Myocyte (in vitro differentiated cells): Measurements from ENCODE around the gene CREB1. TPM values are rescaled to one million over a fixed set of nuclear protein-coding genes. Genes with fewer than 3 reads are reported as not detected.
"Not testable (repeated sequence)": the region's sequence is repeated elsewhere in the genome, so short reads cannot be mapped to it uniquely, and the experiment has no call there.

Experiments used
- DNase-seq: peaks from one replicate; pipeline ENCODE4 v3.0.0-alpha.2; 2012; ENCODE audit warnings: low read depth
- polyA plus RNA-seq: library from polyadenylated mRNA; unstranded; fragments of >200 nt; gene quantifications from one replicate; pipeline ENCODE4 v1.2.1, GENCODE V29; 2012; ENCODE audit warnings: missing spikeins
- total RNA-seq: library from RNA; depleted of rRNA; stranded (reverse); fragments of >200 nt; gene quantifications from 2 replicates; pipeline ENCODE4 v1.2.3, GENCODE V29; 2014

The CREB1 gene
- 24.6 and 43.5 TPM in 2 replicates for total RNA-seq
- polyA plus RNA-seq = 17.7 TPM

DNA sequence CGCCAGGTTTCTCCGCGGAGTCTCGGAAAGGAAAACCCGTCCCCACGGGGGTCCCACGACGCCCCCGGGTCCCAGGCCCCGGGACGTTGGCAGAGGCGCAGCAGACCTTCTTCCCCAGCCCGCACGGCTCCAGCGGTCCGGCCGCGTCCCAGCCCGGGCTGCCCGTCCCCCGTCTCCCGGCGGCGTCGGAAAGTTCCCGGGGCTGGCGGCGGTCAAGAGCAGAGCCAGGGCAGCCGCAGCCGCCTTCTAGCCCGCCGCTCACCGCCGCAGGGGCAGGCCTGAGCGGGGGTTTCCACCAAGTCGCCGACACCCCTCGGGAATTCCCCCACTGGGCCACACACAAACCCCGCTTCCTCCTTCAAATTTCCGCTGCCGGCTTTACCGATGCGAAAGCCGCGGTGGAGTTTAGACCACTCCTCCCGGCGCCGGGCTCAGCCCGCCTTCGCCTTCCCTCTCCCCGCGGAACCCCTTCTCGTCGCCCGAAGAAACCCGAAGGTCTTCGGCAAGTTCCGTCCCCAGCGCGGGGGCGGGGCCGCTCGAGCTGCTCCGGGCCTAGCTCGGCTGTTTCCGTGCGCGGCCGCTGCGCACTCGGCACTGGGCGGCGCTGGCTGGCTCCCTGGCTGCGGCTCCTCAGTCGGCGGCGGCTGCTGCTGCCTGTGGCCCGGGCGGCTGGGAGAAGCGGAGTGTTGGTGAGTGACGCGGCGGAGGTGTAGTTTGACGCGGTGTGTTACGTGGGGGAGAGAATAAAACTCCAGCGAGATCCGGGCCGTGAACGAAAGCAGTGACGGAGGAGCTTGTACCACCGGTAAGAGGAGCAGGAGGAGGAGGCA, at the start of gene CREB1:
TSS of gene CREB1 (plus strand) at position 633 of the 830 bp plus-strand sequence. CDS start 25,674 bp downstream, outside the sequence.
- DNase-seq = peak; percentile 99

DNA sequence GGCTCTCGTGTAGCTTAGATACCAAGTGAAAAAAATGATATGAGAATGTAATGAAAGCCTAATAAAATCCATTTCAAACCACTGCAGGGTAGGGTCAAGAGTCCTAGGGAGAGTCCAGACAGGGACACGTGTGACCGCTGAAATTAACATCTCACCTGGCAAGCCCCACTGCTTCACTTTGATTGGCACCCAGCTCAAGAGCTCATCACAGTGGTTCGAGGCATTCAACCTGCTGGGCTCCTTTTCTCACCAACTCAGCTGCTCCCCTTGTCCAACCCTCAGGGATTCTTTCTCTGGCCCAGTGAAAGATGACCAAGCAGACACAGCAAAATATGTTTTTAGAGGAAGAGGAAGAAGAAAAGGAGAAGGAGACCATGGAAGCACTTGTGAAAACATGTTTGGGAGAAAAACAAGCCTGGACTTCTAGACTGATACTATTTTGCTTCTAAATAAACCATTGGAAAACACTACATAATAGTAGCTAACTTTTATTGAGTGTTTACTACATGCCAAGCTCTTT, 49.2 kb upstream of the CREB1 start:
- no peak for DNase-seq

DNA sequence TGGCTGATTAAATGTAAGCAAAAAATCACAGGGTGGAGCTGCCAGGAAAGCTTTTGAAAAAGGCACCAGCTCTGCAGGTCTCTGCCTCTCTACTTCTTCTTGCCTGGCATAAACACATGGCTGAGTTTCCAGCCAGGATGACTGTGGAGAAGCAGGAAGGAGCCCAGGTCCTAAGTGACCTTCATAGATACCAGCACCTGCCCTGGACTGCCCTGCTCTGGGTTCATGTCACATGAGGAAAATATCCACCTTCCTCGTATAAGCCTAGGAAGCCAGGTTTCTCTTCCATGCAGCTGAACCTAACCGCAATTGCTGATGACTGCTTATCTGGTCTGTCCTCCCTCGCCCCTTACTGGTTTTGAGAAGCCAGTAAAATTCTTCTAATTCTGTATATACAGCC, 47.8 kb upstream of the CREB1 start:
- no peak for DNase-seq

DNA sequence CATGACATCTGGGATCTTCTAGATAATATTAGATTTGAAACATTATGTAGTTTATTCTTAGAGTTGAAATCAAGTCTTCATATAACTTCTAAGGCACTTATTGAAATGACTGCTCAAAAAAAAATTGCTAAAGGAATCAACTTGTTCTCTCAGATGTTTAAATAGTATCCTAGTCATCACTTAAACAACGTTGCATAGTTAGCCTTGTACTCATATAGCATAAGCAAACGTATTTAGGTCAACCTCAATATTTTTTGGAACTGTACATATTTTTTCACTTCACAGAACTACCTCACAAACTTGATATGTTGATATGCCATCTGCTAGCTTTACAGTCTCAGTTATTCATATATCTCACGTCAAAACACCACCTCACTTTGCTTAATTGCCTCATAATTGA, 47.1 kb upstream of the CREB1 start:
- DNase-seq = no peak

DNA sequence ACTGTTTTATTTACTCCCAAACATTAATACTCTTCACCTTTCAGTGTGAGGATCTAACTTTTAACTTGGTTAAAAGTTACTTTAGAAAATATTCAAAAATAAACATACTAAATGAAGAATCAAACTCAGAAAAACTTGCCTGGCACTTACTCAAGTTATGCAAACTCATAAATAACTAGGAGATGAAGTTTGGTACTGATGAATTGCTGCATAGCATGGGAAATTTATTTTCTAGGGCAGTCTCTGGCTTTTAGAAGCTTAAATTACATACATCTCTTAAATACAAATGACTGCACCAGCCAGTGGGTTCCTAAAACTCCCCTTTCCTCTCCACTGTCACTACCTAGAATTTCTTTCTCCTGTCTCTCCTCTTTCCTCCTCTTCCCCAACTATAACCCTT, 46.7 kb upstream of the CREB1 start:
- DNase-seq = no peak

DNA sequence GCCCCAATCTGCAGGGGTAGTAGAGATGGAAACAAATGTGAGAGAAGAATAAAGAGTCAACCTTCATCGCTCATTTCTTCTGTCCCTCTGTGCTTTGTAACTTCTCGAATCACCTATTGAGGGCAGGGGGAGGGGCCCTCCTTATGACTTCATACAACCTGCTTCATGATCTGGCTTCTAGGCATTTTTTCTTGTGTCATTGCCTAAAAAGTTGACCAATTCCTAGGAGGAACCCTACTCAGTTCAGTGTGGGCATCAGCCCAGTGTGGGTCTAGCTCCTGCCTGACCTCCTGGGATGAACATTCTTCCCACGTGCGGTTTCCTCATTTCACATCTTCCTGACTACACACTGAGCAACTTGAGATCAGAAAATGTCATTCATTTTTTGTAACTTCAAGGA, 46.3 kb upstream of the CREB1 start:
- no peak for DNase-seq

DNA sequence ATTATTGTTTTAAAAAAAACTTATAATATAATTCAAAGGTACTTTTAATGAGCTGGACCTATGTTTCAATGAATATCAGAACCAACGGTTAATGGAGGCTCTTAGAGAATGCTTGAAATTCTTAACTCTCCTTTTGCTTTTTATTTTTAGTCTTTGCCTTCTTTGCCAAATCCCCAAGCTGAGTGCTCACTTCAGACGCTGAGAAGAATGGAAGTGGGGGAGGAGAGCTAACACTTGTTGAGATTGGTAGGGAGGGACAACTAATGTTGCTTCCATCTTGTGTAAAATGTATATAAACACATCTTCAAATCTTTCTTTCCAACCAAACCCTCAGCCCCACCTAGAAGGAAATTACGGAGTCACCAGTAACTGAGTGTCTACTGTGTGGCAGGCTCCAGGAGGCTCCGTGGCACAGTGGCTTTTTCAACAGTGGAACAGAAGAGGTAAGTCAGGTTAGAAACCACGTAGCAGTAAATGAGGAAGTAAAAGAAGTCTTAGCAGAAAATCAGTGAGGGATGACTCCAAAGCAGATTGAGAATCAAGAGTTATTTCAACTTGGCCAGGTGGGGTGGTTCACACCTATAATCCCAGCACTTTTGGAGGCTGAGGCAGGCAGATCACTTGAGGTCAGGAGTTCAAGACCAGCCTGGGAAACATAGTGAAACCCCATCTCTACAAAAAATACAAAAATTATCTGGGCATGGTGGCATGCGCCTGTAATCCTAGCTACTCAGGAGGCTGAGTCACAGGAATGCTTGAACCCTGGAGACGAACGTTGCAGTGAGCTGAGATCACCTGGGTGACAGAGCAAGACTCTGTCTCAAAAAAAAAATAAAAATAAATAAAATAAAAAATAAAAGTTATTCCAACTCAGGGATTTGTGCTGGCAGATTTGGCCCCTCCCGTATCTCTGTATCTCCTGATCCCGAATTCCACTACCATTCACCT, 45.0 kb upstream of the CREB1 start:
- DNase-seq = peak; percentile 34

DNA sequence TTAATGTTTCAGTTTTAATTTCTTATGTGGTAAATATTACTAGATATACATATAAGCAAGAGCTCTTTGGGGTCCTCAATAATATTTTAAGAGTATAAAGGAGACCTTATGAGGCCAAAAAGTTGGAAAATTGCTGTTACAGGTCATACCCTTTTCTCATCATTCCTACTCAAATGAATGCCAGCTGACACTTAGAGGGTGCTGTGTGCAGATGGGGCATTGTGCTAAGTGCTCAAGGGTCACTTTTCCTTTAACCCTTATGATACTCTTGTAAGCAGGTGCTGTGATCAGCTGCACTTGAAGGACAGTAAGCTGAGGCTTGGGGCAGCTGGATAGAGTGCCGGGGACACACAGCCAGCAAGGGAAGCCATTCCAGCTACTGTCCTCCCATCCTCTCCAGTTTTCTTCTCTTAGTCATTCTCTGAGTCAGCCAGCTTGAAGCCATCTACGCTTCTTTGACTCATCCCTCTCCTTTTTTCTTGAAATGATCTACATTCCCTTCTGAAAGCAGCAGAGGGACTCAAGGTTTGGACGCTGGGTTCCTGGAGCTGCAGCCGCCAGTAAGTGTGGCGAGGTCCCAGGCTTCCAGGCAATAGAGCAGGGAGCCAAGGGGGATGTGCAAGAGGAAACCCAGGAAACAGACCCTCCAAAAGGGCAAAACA, 42.0 kb upstream of the CREB1 start:
- DNase-seq = peak; percentile 61

DNA sequence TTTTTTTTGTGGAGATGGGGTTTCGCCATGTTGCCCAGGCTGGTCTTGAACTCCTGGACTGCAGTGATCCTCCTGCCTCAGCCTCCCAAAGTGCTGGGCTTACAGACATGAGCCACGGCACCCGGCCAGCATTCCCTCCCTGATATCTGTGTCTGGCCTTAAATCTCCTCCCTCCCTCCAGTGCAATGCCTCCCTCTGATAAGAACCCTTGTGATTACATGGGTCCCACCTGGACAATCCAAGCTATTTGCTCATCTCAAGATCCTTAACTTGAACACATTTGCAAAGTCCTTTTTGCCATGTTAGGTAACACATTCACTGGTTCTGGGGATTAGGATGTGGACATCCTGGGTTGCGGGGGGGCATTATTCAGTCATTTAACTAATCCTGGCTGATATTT, 40.5 kb upstream of the CREB1 start:
- DNase-seq = no peak

DNA sequence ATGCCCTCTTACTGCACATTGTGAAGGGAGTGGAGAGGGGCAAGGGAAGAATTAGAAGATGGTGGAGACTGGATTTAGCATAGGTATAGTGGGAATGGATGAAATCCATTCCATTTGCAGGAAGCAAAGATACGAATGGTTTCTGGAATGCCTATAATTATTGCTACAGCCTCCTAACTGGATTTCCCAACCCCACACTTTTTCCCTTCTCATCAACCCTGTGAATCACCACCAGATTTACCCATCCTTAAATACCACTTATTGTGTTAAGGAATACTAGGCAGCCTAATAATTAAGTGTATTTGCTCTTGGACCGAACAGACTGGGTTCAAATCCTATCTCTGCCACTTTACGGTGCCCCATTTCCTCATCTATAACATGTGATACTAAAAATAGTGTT, 39.3 kb upstream of the CREB1 start:
- DNase-seq = no peak

DNA sequence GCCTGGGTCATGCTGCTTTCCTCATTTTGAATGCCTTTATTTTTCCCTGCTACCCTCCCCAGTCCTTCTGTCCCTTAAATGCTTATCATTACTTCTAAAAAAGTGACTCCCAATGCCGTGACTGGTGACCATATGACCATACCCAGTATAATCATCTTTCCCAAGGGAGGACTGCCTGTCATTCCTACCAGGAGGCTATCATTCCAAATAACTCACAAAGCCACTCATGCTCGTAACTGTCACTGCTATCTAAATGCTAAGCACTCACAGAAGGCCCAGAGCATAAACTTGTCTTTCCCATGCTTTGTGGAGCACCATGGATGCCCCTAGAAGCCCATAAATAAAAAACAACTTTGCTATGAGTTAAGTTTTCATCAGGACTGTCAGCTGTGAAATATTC, 38.7 kb upstream of the CREB1 start:
- no peak for DNase-seq

DNA sequence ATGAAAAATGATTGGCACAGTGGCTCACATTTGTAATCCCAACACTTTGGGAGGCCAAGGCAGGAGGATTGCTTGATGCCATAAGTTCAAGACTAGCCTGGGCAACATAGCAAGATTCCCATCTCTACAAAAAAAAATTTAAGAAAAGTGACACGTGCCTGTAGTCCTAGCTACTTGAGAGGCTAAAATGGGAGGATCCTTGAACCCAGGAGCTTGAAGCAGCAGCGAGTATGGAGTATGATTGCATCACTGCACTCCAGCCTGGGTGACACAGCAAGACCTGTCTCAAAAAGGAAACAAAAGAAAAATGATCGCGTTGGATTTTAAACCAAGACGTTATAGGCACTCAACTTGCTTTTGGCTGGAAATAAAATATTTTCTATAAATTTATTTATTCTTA, 37.8 kb upstream of the CREB1 start:
- no peak for DNase-seq

DNA sequence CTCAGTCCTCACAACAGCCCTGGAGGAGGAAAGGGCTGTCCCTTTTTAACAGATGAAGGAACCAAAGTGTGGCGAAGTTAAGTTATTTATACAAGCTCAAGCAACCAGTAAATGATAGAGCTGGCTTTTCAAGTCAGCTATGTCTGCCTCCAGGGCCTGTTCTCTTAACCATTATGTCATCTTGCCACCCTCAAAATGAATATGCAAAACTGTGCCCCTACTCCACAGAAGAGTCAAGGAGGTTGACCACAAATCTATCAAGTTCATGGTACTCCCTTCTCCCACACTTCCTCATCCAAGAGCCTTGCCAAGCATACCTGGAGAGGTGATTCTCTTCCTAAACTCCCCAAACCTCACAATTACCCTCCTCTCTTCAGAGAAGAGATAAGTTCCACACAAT, 37.3 kb upstream of the CREB1 start:
- DNase-seq = no peak

DNA sequence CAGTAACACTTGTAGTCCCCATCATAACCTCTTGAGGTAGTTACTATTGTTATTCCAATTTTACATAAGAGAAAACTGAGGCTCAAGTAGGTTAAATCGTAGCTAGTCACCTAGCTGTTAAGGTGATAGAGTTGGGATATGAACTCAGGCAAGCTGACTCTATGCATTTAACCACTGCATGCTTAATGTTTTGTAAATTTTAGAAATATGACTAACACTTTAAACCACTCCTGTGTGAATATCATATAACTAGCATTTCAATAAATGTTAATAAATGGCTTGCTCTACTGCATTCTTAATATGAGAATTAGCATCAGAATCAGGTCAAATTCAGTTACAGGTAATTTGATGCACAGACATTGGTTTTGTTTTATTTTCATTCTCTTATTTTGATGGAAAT, 35.6 kb upstream of the CREB1 start:
- no peak for DNase-seq

DNA sequence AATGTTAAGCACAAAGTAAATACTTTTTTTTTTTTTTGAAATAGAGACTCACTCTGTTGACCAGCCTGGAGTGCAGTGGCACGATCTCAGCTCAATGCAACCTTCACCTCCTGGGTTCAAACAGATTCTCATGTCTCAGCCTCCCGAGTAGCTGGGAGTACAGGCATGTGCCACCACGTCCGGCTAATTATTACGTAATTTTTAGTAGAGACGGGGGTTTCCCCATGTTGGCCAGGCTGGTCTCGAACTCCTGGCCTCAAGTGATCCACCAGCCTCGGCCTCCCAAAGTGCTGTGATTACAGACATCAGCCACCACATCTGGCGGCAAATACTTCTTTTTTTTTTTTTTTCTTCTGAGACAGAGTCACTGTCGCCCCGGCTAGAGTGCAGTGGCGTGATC, 32.8 kb upstream of the CREB1 start:
- not testable (repeated sequence) for DNase-seq

DNA sequence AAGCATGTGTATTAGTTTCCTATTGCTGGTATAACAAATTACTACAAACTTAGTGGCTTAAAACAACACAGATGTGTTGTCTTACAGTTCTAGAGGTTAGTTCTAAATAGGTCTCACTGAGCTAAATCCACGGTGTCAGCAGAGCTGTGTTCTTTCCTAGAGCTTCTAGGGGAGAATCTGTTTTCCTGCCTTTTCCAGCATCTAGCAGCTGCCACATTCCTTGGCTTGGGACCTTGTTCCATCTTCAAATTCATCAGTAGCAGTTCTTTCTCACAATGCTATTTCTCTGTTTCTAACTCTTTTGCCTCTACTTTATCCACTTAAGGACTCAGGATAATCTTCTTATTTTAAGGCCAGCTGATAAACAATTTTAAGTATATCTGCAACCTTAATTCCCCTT, 32.2 kb upstream of the CREB1 start:
- DNase-seq = peak; percentile 46

DNA sequence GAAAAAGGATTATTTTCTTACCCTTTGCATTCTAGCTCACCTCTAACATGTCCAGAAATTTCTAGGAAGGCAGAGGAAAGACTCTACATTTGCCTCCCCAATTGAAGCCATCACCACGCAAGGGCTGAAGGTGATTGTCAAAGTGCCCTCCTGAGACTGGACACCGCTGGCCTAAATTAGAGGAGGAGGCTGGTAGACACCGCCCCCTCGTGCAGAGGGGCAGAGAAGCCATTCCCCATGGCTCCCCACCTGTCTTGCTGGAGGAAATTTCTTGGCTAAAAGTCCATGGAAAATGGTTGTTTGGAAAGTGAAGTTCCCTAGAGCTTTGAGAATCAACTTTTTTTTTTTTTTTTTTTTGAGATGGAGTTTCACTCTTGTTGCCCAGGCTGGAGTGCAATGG, 31.3 kb upstream of the CREB1 start:
- DNase-seq = no peak

DNA sequence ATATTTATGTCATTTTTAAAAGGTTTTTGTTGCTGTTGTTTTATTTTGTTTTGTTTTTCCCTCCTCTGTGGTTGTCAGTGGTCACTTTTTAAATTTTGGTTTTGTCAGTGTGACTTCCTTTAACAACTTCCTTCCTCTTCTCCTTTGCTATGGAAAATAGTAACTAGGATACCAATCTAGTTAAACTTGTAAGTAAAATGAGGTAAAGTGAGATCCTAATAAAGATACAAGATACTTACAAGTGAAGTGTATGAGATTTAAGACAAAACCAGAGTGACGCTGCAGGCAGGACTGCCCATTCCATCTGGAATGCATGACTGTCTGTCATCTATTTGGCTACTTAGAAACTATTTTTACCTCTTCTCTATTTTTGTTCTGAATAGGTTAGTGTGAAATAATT, 30.6 kb upstream of the CREB1 start:
- no peak for DNase-seq

DNA sequence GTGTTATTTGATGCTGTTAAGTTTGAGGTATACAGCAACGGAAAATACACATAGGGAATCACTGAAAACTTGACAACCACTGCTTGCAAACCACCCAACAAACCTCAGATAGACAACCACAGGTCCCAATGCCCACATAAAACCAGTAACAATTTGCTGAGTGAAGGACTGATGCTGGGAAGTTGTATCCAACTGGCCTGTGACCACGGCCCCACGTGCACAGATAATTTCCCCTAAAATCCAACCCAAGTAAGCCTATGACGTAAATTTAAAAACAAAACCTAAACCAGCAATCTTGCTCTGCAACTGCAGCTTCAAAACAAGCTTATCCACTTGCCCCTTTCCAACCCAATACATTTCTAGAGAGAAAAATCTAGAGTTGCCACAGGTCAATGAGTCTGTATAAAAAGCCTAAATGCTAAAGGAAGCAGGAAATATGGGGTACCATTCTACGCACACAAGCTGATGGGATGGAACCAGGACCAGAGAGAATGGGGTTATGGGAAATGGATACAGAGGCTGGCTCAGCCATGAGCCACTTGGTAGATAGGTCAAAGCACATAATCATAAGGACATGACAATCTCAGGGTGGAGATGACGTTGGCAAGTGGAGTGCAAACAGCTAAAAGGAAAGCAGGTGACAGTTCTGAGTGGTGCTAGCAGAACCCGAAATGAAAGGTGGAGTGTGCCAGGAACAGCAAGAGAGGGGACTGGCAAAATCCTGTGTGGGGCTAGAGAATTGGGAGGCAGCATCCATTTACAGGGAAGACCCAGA, 27.8 kb upstream of the CREB1 start:
- DNase-seq = peak; percentile 48

DNA sequence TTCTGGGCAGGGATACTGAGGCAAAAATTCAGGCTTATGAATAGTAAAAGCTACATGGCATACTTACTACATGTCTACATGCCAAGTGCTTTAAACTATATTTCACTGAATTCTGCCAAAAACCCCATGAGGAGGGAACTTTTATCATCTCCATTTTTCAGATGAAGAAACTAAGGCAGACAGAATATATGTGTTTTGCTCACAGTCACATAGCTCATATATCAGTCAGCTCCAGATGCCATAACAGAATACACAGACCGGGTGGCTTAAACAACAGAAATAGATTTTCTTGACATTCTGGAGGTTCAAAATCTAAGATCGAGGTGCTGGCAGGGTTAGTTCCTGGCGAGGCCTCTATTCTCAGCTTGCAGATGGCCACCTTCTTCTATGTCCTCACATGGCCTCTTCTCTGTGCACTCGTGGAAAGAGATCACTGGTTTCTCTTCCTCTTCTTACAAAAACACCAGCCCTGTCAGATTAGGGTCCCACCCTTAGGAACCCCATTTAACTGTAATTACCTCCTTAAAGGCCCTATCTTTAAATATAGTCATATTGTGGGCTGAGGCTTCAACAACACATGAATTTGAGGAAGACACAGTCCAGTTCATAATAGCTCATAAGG, 27.1 kb upstream of the CREB1 start:
- DNase-seq = no peak
